Activated B cell treated with CpG ODN at 0.5 μM for 24 hours (primary cell): ENCODE data around the gene NFAM1. TPM values are rescaled to one million over a fixed set of nuclear protein-coding genes. Genes with fewer than 3 reads are reported as not detected.

Experiments
- ATAC-seq: fragments of 200-7000 bp; cut with Tn5 transposase; one replicate; pipeline ENCODE4 v1.10.0; 2021; ENCODE audit warnings: low read depth, mild to moderate bottlenecking, moderate library complexity
- CTCF ChIA-PET: fragments of 350-600 bp; sonication (Branson Sonifier 250); formaldehyde crosslinking; loops from one replicate; lab custom pipeline; 2021; ENCODE audit warnings: antibody characterized with exemption; lab: Charles Lee
- POLR2A ChIA-PET: fragments of 350-600 bp; sonication (Branson Sonifier 250); formaldehyde crosslinking; loops from one replicate; lab custom pipeline; 2021; ENCODE audit warnings: antibody characterized with exemption; lab: Charles Lee
- DNase-seq: peaks from one replicate; pipeline ENCODE4 v3.0.0; 2022
- H3K27ac Mint-ChIP-seq: one replicate; pipeline ENCODE4 v1.8.0; 2020; ENCODE audit warnings: mixed read lengths
- H3K27me3 Mint-ChIP-seq: one replicate; pipeline ENCODE4 v1.8.0; 2021; ENCODE audit warnings: mixed read lengths
- H3K36me3 Mint-ChIP-seq: one replicate; pipeline ENCODE4 v1.8.0; 2021; ENCODE audit warnings: low read depth, mixed read lengths
- H3K4me1 Mint-ChIP-seq: one replicate; pipeline ENCODE4 v1.8.0; 2021; ENCODE audit warnings: mixed read lengths
- H3K4me3 Mint-ChIP-seq: one replicate; pipeline ENCODE4 v1.8.0; 2020; ENCODE audit warnings: mild to moderate bottlenecking, mixed read lengths
- H3K9me3 Mint-ChIP-seq: one replicate; pipeline ENCODE4 v1.8.0; 2020; ENCODE audit warnings: mixed read lengths
- CTCF ChIP-seq: fragments of 200-600 bp; IDR thresholded peaks from one replicate; pipeline ENCODE4 v1.8.0; 2022; ENCODE audit warnings: antibody characterized with exemption, mild to moderate bottlenecking
- intact Hi-C: fragments of 100-400 bp; cut with micrococcal nuclease; formaldehyde crosslinking; loops from one replicate; pipeline ENCODE4 v1.15.1; 2024
- total RNA-seq: library from RNA; stranded (reverse); gene quantifications from 2 replicates; pipeline ENCODE4 v1.2.3, GENCODE V29; 2022

The NFAM1 gene
- total RNA-seq, 1 donor from 2014 or later = 0.18 TPM

DNA sequence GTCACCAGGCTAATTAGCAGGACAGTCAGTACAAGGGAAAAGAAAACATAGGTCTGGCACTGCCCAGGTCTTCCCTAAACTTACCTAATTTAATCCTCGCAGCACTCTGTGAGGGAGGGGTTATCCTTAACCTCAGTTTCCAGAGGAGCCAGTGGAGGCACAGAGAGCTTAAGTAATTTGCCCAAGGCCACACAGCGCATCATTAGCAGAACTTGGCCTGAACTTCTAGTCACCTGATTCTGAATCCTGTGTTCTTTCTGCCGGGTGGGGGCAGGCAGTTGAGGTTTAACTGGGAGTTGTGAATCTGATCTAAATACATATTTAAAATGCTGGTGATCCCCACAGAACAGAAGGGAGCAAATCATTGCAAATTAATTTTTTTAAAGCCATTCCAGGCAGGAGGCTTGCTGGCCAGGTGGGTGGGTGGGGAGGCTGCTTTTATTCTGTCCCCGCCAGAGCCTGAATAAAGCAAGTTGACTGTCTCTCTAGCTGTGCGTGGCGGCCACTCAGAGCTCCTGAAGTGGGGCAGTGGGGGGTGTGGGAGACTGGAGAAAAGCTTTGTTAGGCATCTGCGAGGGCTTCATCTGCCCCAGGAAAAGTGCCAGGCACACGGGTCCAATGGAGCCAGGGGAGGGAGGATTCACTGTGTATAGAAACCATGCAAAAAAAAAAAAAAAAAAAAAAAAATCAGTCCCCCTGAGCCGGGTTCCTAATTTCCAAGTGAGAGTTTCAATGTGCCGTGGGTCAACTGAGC lies 66.1 kb downstream of the NFAM1 start:
- H3K4me3 Mint-ChIP-seq = no peak overlapping the region
- DNase-seq (no peak), ATAC-seq (no peak)
- H3K9me3 Mint-ChIP-seq = no peaks in the 10 kb centered on the region
- POLR2A ChIA-PET = interaction anchor here (0.6 to 1.2 kb wide), 2 partner anchors 33 to 393 kb away, joined by 3 to 10 read pairs; no protein-coding TSS in a partner anchor
- H3K27ac Mint-ChIP-seq = no peak overlapping the region
- CTCF ChIA-PET = no interaction called here
- H3K27me3 Mint-ChIP-seq = peaks cover 48% of the 10 kb centered on the region
- intact Hi-C loops = no loop called here
- no peaks in the 10 kb centered on the region for H3K36me3 Mint-ChIP-seq
- peaks cover 18% of the 10 kb centered on the region for H3K4me1 Mint-ChIP-seq
- TF ChIP-seq CTCF = no peak

DNA sequence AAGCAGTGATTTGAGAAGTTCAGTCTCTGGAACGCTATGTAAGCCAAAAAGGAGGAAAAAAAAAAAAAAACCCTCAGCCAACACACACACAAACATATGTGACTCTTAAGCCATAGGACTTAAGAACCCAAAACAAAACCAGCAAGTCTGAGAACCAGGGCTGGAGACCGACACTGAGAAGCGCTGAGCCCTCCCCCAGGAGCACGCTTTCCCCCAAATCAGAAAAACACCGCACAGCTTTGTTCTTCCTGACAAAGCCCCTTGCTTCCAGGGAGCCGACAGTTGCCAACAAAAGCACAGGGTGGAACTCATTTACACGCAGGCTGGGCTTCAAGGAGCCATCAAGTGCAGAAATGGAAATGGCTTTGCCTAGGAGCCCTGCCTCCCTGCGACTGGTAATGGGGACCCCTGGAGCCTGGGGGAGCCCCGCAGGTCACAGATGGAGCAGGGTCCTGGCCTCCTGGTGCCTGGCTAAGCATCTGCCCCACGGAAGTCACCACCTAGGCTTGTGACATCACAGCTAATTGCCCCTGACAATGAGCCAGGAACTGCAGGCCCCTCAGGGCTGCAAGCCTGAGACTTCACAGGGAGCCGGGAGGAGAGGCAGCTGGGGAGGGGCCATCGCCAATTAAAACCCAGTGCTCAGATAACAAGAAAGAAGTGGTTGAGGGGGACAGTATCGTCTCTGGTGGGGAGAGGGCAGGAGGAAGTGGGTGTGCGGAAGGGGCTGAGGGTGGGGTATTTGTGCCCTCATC lies 66.9 kb downstream of the NFAM1 start:
- no peaks in the 10 kb centered on the region for H3K36me3 Mint-ChIP-seq
- no peak overlapping the region for H3K27ac Mint-ChIP-seq
- no peak for ATAC-seq
- POLR2A ChIA-PET = interaction anchor here (0.7 to 1.2 kb wide), 2 partner anchors 8 to 34 kb away, joined by 3 read pairs; no protein-coding TSS in a partner anchor
- H3K4me3 Mint-ChIP-seq = no peak overlapping the region
- no peak for DNase-seq
- H3K4me1 Mint-ChIP-seq = peaks cover 18% of the 10 kb centered on the region
- peaks cover 51% of the 10 kb centered on the region for H3K27me3 Mint-ChIP-seq
- H3K9me3 Mint-ChIP-seq = no peaks in the 10 kb centered on the region
- TF ChIP-seq CTCF = no peak
- CTCF ChIA-PET = no interaction called here
- intact Hi-C loops = no loop called here

DNA sequence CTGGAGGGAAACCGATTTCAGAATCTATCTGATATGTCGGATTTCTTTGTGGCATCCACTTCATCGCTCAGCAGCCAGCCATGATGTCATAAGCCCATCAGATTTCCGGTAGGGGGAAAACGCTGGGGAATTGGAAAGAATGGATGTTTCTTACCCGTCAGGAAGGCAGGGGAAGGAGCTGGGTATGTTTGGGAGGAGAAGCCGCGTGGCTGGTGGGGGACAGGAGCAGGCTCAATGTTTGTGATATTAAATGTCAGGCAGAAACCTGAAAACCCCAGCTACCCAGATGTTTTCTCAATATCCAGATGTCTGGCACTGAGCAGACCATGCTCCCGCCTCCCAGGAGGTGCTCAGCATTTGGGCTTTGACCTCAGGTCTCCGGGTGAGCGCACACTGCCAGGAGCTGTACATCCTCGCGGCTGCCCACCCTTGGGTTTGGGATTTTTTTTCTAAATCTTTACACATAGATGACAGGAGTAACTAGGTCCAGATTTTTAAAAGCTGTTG lies 67.5 kb downstream of the NFAM1 start:
- Mint-ChIP-seq H3K36me3 (no peaks in the 10 kb centered on the region), H3K27ac (no peak overlapping the region), H3K4me3 (no peak overlapping the region), H3K4me1 (peaks cover 16% of the 10 kb centered on the region), H3K27me3 (peaks cover 58% of the 10 kb centered on the region), H3K9me3 (no peaks in the 10 kb centered on the region)
- DNase-seq (no peak), ATAC-seq (no peak)
- intact Hi-C loops = no loop called here
- TF ChIP-seq CTCF = no peak
- ChIA-PET CTCF (no interaction called here), POLR2A (interaction anchor here (0.7 kb wide), 2 partner anchors 7 to 989 kb away, joined by 3 to 6 read pairs; no protein-coding TSS in a partner anchor)

DNA sequence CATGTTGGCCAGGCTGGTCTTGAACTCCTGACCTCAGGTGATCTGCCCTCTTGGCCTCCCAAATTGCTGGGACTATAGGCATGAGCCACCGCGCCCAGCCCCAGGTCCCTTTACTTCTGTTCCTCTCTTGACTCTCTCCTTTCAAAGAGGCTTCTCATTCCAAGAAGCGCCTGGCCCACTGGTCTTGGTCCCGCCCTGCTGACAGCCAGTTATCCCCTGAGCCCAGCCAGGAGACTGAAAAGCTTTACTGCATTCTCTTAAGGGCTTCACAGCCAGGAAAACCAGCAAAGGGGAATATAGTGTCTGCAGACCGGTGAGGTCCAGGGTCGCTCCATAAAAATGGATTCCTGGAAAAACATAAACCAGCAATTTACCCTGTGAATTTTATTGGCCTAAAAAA lies 68.3 kb downstream of the NFAM1 start:
- Mint-ChIP-seq H3K27me3 (peaks cover 60% of the 10 kb centered on the region), H3K27ac (no peak overlapping the region), H3K36me3 (no peaks in the 10 kb centered on the region), H3K4me3 (no peak overlapping the region), H3K9me3 (no peaks in the 10 kb centered on the region), H3K4me1 (peaks cover 10% of the 10 kb centered on the region)
- CTCF ChIA-PET = no interaction called here
- DNase-seq (no peak), ATAC-seq (no peak)
- no peak for TF ChIP-seq CTCF
- intact Hi-C loops = no loop called here
- POLR2A ChIA-PET = interaction anchor here (0.7 kb wide), 1 partner anchor 988 kb away, joined by 6 read pairs; no protein-coding TSS in a partner anchor

GRCh38 chr22:42361523-42361922 lies 70.7 kb downstream of the NFAM1 start:
- ChIA-PET CTCF (no interaction called here), POLR2A (no interaction called here)
- peaks cover 56% of the 10 kb centered on the region for H3K27me3 Mint-ChIP-seq
- peaks cover 4% of the 10 kb centered on the region for H3K4me1 Mint-ChIP-seq
- H3K36me3 Mint-ChIP-seq = no peaks in the 10 kb centered on the region
- ATAC-seq = no peak
- H3K9me3 Mint-ChIP-seq = no peaks in the 10 kb centered on the region
- intact Hi-C loops = no loop called here
- H3K27ac Mint-ChIP-seq = no peak overlapping the region
- TF ChIP-seq CTCF = no peak
- no peak for DNase-seq
- no peak overlapping the region for H3K4me3 Mint-ChIP-seq
